Activated B cell treated with CpG ODN at 0.5 μM for 24 hours (primary cell): Measurements from ENCODE around the gene NT5C2. TPM values are rescaled to one million over a fixed set of nuclear protein-coding genes. Genes with fewer than 3 reads are reported as not detected.

Experiments
- ATAC-seq: fragments of 200-7000 bp; cut with Tn5 transposase; one replicate; pipeline ENCODE4 v1.10.0; 2021; ENCODE audit warnings: low read depth, mild to moderate bottlenecking, moderate library complexity
- CTCF ChIA-PET: fragments of 350-600 bp; sonication (Branson Sonifier 250); formaldehyde crosslinking; loops from one replicate; lab custom pipeline; 2021; ENCODE audit warnings: antibody characterized with exemption; lab: Charles Lee
- POLR2A ChIA-PET: fragments of 350-600 bp; sonication (Branson Sonifier 250); formaldehyde crosslinking; loops from one replicate; lab custom pipeline; 2021; ENCODE audit warnings: antibody characterized with exemption; lab: Charles Lee
- DNase-seq: peaks from one replicate; pipeline ENCODE4 v3.0.0; 2022
- H3K27ac Mint-ChIP-seq: one replicate; pipeline ENCODE4 v1.8.0; 2020; ENCODE audit warnings: mixed read lengths
- H3K27me3 Mint-ChIP-seq: one replicate; pipeline ENCODE4 v1.8.0; 2021; ENCODE audit warnings: mixed read lengths
- H3K36me3 Mint-ChIP-seq: one replicate; pipeline ENCODE4 v1.8.0; 2021; ENCODE audit warnings: low read depth, mixed read lengths
- H3K4me1 Mint-ChIP-seq: one replicate; pipeline ENCODE4 v1.8.0; 2021; ENCODE audit warnings: mixed read lengths
- H3K4me3 Mint-ChIP-seq: one replicate; pipeline ENCODE4 v1.8.0; 2020; ENCODE audit warnings: mild to moderate bottlenecking, mixed read lengths
- H3K9me3 Mint-ChIP-seq: one replicate; pipeline ENCODE4 v1.8.0; 2020; ENCODE audit warnings: mixed read lengths
- CTCF ChIP-seq: fragments of 200-600 bp; IDR thresholded peaks from one replicate; pipeline ENCODE4 v1.8.0; 2022; ENCODE audit warnings: antibody characterized with exemption, mild to moderate bottlenecking
- intact Hi-C: fragments of 100-400 bp; cut with micrococcal nuclease; formaldehyde crosslinking; loops from one replicate; pipeline ENCODE4 v1.15.1; 2024
- total RNA-seq: library from RNA; stranded (reverse); gene quantifications from 2 replicates; pipeline ENCODE4 v1.2.3, GENCODE V29; 2022

NT5C2 gene
- total RNA-seq, 1 donor from 2014 or later = 60.4 TPM

- CTCF ChIA-PET = no interaction called here
- H3K9me3 Mint-ChIP-seq = no peaks in the 10 kb centered on the region
- no peak for TF ChIP-seq CTCF
- intact Hi-C loops = no loop called here
- POLR2A ChIA-PET = no interaction called here
- H3K36me3 Mint-ChIP-seq = no peaks in the 10 kb centered on the region
- no peak for ATAC-seq
- H3K4me1 Mint-ChIP-seq = peaks cover 10% of the 10 kb centered on the region
- H3K27me3 Mint-ChIP-seq = no peaks in the 10 kb centered on the region
- no peak overlapping the region for H3K4me3 Mint-ChIP-seq
- H3K27ac Mint-ChIP-seq = no peak overlapping the region
- no peak for DNase-seq
Observed at GRCh38 chr10:103198648-103199047, 5.6 kb upstream of the NT5C2 start.

GRCh38 chr10:103197903-103198302 is 4.8 kb upstream of the NT5C2 start:
- Mint-ChIP-seq H3K4me3 (no peak overlapping the region), H3K27ac (no peak overlapping the region), H3K27me3 (no peaks in the 10 kb centered on the region), H3K4me1 (peaks cover 15% of the 10 kb centered on the region), H3K9me3 (no peaks in the 10 kb centered on the region), H3K36me3 (no peaks in the 10 kb centered on the region)
- CTCF ChIA-PET = no interaction called here
- TF ChIP-seq CTCF = no peak
- intact Hi-C loops = no loop called here
- POLR2A ChIA-PET = no interaction called here
- ATAC-seq (no peak), DNase-seq (no peak)

- POLR2A ChIA-PET = no interaction called here
- intact Hi-C loops = no loop called here
- no peak overlapping the region for H3K27ac Mint-ChIP-seq
- no peaks in the 10 kb centered on the region for H3K27me3 Mint-ChIP-seq
- no peak for TF ChIP-seq CTCF
- peaks cover 19% of the 10 kb centered on the region for H3K4me1 Mint-ChIP-seq
- no peaks in the 10 kb centered on the region for H3K9me3 Mint-ChIP-seq
- H3K36me3 Mint-ChIP-seq = peaks cover 4% of the 10 kb centered on the region
- H3K4me3 Mint-ChIP-seq = no peak overlapping the region
- DNase-seq (no peak), ATAC-seq (no peak)
- CTCF ChIA-PET = no interaction called here
Observed at GRCh38 chr10:103197174-103197573, 4.1 kb upstream of the NT5C2 start.

GRCh38 chr10:103196516-103196915 is 3.4 kb upstream of the NT5C2 start:
- DNase-seq (no peak), ATAC-seq (no peak)
- H3K4me1 Mint-ChIP-seq = peaks cover 26% of the 10 kb centered on the region
- intact Hi-C loops = no loop called here
- H3K36me3 Mint-ChIP-seq = peaks cover 7% of the 10 kb centered on the region
- no peak overlapping the region for H3K4me3 Mint-ChIP-seq
- no peak for TF ChIP-seq CTCF
- no peaks in the 10 kb centered on the region for H3K27me3 Mint-ChIP-seq
- ChIA-PET CTCF (no interaction called here), POLR2A (no interaction called here)
- no peak overlapping the region for H3K27ac Mint-ChIP-seq
- H3K9me3 Mint-ChIP-seq = no peaks in the 10 kb centered on the region

GRCh38 chr10:103193820-103194529 is 903 bp upstream of the NT5C2 start:
- peak overlapping the region; percentile 78 for H3K27ac Mint-ChIP-seq
- peaks cover 9% of the 10 kb centered on the region for H3K36me3 Mint-ChIP-seq
- H3K9me3 Mint-ChIP-seq = no peaks in the 10 kb centered on the region
- peak; percentile 39 for ATAC-seq
- ChIA-PET POLR2A (interaction anchor here (0.6 to 3.9 kb wide), 13 partner anchors 11 to 548 kb away, joined by 3 to 46 read pairs (median 5); partner anchors contain the start of genes CNNM2 and TAF5), CTCF (interaction anchor here (1.0 kb wide), 1 partner anchor 10 kb away, joined by 4 read pairs; no protein-coding TSS in a partner anchor)
- intact Hi-C loops = loop anchor here (1.0 to 5.0 kb wide), 9 partner anchors 17 to 928 kb away; partner anchors contain the start of genes ARL3, BORCS7, RPEL1 and SFR1
- DNase-seq = no peak
- no peak for TF ChIP-seq CTCF
- H3K4me1 Mint-ChIP-seq = peaks cover 38% of the 10 kb centered on the region
- H3K4me3 Mint-ChIP-seq = peak overlapping the region; percentile 88
- H3K27me3 Mint-ChIP-seq = no peaks in the 10 kb centered on the region
